Caco-2 (cell line): ENCODE data around the gene MYBPHL. TPM values are rescaled to one million over a fixed set of nuclear protein-coding genes. Genes with fewer than 3 reads are reported as not detected.
"Not testable (repeated sequence)": the region's sequence is repeated elsewhere in the genome, so short reads cannot be mapped to it uniquely, and the experiment has no call there.

ENCODE experiments used
- BruUV-seq: library from RNA; stranded (reverse); fragments of 400-500 nt; replicated peaks from 2 replicates; lab custom pipeline; 2021; lab: Mats Ljungman, UMichigan
- CTCF ChIA-PET: fragments of 300-600 bp; sonication (Branson Sonifier 250); formaldehyde crosslinking; loops from one replicate; lab custom pipeline; 2022; ENCODE audit warnings: antibody characterized with exemption; lab: Charles Lee
- POLR2A ChIA-PET: fragments of 300-600 bp; sonication (Branson Sonifier 250); formaldehyde crosslinking; loops from one replicate; lab custom pipeline; 2022; ENCODE audit warnings: antibody characterized with exemption; lab: Charles Lee
- DNase-seq, 2 experiments: peaks; one replicate each; pipeline versions ENCODE4 v3.0.0 to v3.0.0-alpha.2; 2020 to 2022
- H3K27me3 ChIP-seq: replicated peaks from 2 replicates; pipeline ENCODE4 v1.6.0; 2011; ENCODE audit warnings: low read length; ENCODE audit not compliant: control insufficient read depth, insufficient read depth
- H3K36me3 ChIP-seq: 2 replicates; pipeline ENCODE4 v1.5.1; 2011; ENCODE audit warnings: low read length; ENCODE audit not compliant: control insufficient read depth, insufficient read depth
- H3K4me1 ChIP-seq: fragments of 250-450 bp; sonication (Bioruptor Pico); 2 replicates; pipeline ENCODE4 v1.5.1; 2020; ENCODE audit warnings: mild to moderate bottlenecking
- H3K4me3 ChIP-seq: 2 replicates; pipeline ENCODE4 v1.5.1; 2011; ENCODE audit warnings: low read depth, mild to moderate bottlenecking, control low read depth, low read length
- H3K9me3 ChIP-seq: fragments of 250-450 bp; sonication (Bioruptor Pico); 2 replicates; pipeline ENCODE4 v1.5.1; 2020; ENCODE audit warnings: mild to moderate bottlenecking, moderate library complexity
- H3K27ac Mint-ChIP-seq: one replicate; pipeline ENCODE4 v1.8.0; 2022; ENCODE audit warnings: mixed read lengths; ENCODE audit not compliant: unreplicated experiment
- H3K27me3 Mint-ChIP-seq: one replicate; pipeline ENCODE4 v1.8.0; 2022; ENCODE audit warnings: mixed read lengths; ENCODE audit not compliant: insufficient read depth, unreplicated experiment
- H3K36me3 Mint-ChIP-seq: one replicate; pipeline ENCODE4 v1.8.0; 2022; ENCODE audit warnings: mild to moderate bottlenecking, mixed read lengths; ENCODE audit not compliant: insufficient read depth, unreplicated experiment
- H3K4me1 Mint-ChIP-seq: one replicate; pipeline ENCODE4 v1.8.0; 2022; ENCODE audit warnings: low read depth, mixed read lengths; ENCODE audit not compliant: unreplicated experiment
- H3K4me3 Mint-ChIP-seq: one replicate; pipeline ENCODE4 v1.8.0; 2022; ENCODE audit warnings: mild to moderate bottlenecking, moderate library complexity, mixed read lengths; ENCODE audit not compliant: unreplicated experiment
- H3K9me3 Mint-ChIP-seq: one replicate; pipeline ENCODE4 v1.8.0; 2022; ENCODE audit warnings: mixed read lengths; ENCODE audit not compliant: unreplicated experiment
- intact Hi-C: fragments of 100-400 bp; cut with micrococcal nuclease; formaldehyde crosslinking; loops from one replicate; pipeline ENCODE4 v1.10.0; 2022; ENCODE audit not compliant: unreplicated experiment
- total RNA-seq: library from RNA; stranded (reverse); gene quantifications from 2 replicates; pipeline ENCODE4 v1.2.3, GENCODE V29; 2022
- TF ChIP-seq, protein P1 (sequence below), 2 experiments: fragments of 200-600 bp in 1 of 2; IDR thresholded peaks; 1 replicate in 1 of 2; 2 replicates in 1 of 2; pipeline versions ENCODE4 v1.5.1 to v1.8.0; 2011 to 2022; ENCODE audit warnings: antibody characterized with exemption in 1 of 2, control low read depth in 1 of 2, inconsistent platforms in 1 of 2, low read depth in 1 of 2, low read length in 1 of 2, mild to moderate bottlenecking in 1 of 2, moderate library complexity in 1 of 2; ENCODE audit not compliant: insufficient read depth in 1 of 2, severe bottlenecking in 1 of 2, unreplicated experiment in 1 of 2

The MYBPHL gene
- total RNA-seq, 1 experiment from 2014 or later = not detected

DNA sequence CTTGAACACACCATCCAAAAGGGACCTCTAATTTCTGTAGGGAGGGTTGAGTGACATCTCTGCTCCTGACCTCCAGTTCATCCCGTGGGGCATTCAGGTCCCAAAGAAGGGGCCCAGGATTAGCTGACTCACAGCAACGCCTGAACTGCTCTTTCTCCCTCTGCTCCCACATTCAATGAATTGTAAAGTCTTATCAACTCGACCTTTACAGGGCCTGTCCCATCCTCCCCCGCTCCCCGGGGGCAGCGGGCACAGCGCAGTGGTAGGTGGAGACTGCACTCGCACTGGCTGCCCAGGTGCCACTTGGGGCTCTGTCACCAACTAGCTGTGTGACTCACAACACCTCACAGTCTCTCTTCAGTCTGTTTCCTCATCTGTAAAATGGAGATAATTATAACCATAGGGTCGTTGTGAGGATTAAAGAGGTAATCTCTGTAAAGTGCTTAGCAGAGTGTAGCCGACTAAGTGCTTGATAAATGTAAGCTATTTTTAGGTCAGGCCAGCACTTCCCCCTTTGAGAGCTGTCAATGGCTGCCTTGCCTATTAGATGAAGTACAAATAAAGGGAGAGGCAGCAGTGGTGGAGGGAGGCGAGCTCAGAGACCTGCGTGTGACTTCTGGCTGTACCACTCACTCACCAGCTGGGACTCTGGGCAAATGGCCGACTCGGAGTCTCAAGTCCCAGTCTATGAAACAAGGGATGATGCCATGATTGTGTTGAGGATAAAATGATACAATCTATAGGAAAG, 637 bp upstream of the MYBPHL start:
- TF ChIP-seq, protein P1, sequence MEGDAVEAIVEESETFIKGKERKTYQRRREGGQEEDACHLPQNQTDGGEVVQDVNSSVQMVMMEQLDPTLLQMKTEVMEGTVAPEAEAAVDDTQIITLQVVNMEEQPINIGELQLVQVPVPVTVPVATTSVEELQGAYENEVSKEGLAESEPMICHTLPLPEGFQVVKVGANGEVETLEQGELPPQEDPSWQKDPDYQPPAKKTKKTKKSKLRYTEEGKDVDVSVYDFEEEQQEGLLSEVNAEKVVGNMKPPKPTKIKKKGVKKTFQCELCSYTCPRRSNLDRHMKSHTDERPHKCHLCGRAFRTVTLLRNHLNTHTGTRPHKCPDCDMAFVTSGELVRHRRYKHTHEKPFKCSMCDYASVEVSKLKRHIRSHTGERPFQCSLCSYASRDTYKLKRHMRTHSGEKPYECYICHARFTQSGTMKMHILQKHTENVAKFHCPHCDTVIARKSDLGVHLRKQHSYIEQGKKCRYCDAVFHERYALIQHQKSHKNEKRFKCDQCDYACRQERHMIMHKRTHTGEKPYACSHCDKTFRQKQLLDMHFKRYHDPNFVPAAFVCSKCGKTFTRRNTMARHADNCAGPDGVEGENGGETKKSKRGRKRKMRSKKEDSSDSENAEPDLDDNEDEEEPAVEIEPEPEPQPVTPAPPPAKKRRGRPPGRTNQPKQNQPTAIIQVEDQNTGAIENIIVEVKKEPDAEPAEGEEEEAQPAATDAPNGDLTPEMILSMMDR (IDR thresholded peaks at IDR 0.05; ENCODE audit: insufficient read depth in 1 of 2, low read depth in 1 of 2, low read length in 1 of 2, severe bottlenecking in 1 of 2, unreplicated experiment in 1 of 2) = no peak
- no peak for DNase-seq
- no peaks in the 10 kb centered on the region for H3K36me3 ChIP-seq
- BruUV-seq = no TSS peak
- H3K27me3 ChIP-seq = no peaks in the 10 kb centered on the region
- no peak overlapping the region for H3K4me3 ChIP-seq
- CTCF ChIA-PET = interaction anchor here (0.7 to 1.3 kb wide), 2 partner anchors 30 to 35 kb away, joined by 4 read pairs; no protein-coding TSS in a partner anchor
- Mint-ChIP-seq H3K4me1 (no peaks in the 10 kb centered on the region), H3K27me3 (no peaks in the 10 kb centered on the region), H3K9me3 (no peaks in the 10 kb centered on the region), H3K27ac (no peak overlapping the region), H3K4me3 (no peak overlapping the region), H3K36me3 (peaks cover 12% of the 10 kb centered on the region)
- POLR2A ChIA-PET = no interaction called here
- H3K4me1 ChIP-seq = no peaks in the 10 kb centered on the region
- no peaks in the 10 kb centered on the region for H3K9me3 ChIP-seq
- intact Hi-C loops = no loop called here

DNA sequence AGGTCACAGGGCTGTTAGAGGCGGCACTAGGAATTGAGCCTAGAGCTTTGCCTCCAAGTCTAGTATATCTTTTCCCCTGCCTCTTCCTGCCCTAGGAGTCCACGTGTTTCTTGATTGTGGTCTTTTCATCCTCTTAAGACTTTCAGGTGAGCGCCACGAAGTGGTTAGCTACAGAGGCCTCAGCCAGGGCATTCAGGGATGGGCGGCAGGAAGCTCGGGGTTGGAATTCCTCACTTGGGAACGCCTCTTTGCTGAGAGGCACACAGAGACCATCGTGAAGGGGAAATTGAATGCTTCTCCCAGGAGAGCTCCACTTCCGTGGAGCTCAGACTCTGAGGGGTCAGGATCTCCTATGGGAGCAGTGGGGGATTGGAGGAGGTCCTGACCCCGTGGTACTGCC, 820 bp downstream of the MYBPHL start:
- BruUV-seq, H3K27me3 Mint-ChIP-seq, intact Hi-C loops: not testable (repeated sequence)

DNA sequence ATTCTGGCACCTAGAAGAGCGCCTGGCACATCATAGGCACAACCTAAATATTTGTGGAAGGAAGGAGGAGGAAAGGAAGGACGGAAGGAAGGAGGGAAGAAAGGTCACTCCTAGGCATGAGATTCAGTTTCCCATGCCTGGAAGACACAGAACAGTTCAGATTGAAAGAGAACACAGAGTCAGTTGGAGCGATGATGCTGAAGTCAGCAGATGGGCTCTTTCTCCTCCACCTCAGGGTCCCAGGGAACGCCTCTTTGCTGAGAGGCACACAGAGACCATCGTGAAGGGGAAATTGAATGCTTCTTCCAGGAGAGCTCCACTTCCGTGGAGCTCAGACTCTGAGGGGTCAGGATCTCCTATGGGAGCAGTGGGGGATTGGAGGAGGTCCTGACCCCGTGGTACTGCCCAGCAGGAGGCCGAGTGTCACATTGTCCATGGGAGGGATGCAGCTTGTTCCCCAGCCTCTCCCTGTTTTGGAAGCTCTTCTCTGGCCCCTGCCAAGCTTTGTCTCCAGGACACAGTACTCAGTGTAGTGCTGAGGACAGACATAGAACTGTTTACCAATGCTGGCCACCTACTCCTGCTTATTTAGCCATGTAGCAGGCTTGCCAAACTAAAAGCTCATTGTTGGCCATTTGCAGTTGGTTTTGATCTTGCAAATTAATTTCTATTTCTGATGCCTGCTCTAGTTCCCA, 2.4 kb downstream of the MYBPHL start:
- H3K36me3 Mint-ChIP-seq = peaks cover 6% of the 10 kb centered on the region
- TF ChIP-seq, protein P1 (IDR thresholded peaks at IDR 0.05; ENCODE audit: insufficient read depth in 1 of 2, low read depth in 1 of 2, low read length in 1 of 2, severe bottlenecking in 1 of 2, unreplicated experiment in 1 of 2) = no peak
- peaks cover 2% of the 10 kb centered on the region for H3K4me1 ChIP-seq
- ChIA-PET POLR2A (no interaction called here), CTCF (interaction anchor here (0.6 kb wide), 1 partner anchor 9 kb away, joined by 3 read pairs; no protein-coding TSS in a partner anchor)
- H3K27me3 Mint-ChIP-seq = no peaks in the 10 kb centered on the region
- no peaks in the 10 kb centered on the region for H3K4me1 Mint-ChIP-seq
- no peak overlapping the region for H3K4me3 ChIP-seq
- H3K27me3 ChIP-seq = no peaks in the 10 kb centered on the region
- intact Hi-C loops = no loop called here
- H3K36me3 ChIP-seq = no peaks in the 10 kb centered on the region
- no peak overlapping the region for H3K27ac Mint-ChIP-seq
- no peak overlapping the region for H3K4me3 Mint-ChIP-seq
- BruUV-seq = no TSS peak
- H3K9me3 Mint-ChIP-seq = no peaks in the 10 kb centered on the region
- no peaks in the 10 kb centered on the region for H3K9me3 ChIP-seq
- no peak for DNase-seq

More for the DNA sequence above, 820 bp downstream of the MYBPHL start:
- POLR2A ChIA-PET, H3K36me3 Mint-ChIP-seq, H3K9me3 Mint-ChIP-seq, CTCF ChIA-PET, H3K27me3 ChIP-seq, DNase-seq, H3K36me3 ChIP-seq, H3K4me3 ChIP-seq, H3K4me1 ChIP-seq, H3K9me3 ChIP-seq, H3K27ac Mint-ChIP-seq, H3K4me1 Mint-ChIP-seq, H3K4me3 Mint-ChIP-seq: not testable (repeated sequence)
